ENCODE measurements around the gene DPP4. TPM values are rescaled to one million over a fixed set of nuclear protein-coding genes. Genes with fewer than 3 reads are reported as not detected.
A peak's percentile ranks its signal among the peaks of the same experiment; 100 is the strongest.
"Not testable (repeated sequence)": the region's sequence is repeated elsewhere in the genome, so short reads cannot be mapped to it uniquely, and the experiment has no call there.

DPP4 gene
- total RNA-seq, 3 donors from 2014 or later = 8.6 to 15.6 (median 15.3) TPM

- Mint-ChIP-seq H3K36me3 (ENCODE audit: insufficient read depth) (peaks cover 13% of the 10 kb centered on the region), H3K4me3 (no peak overlapping the region), H3K9me3 (no peaks in the 10 kb centered on the region), H3K4me1 (ENCODE audit: low read depth) (peaks cover 72% of the 10 kb centered on the region), H3K27me3 (ENCODE audit: low read depth) (no peaks in the 10 kb centered on the region)
- DNase-seq = no peak
- ATAC-seq = peak; percentile 43 to 50
Measured at GRCh38 chr2:162057426-162057825, 16.6 kb downstream of the DPP4 start.

- no peak for ATAC-seq
- no peak for DNase-seq
- Mint-ChIP-seq H3K4me1 (ENCODE audit: low read depth) (peaks cover 72% of the 10 kb centered on the region), H3K9me3 (no peaks in the 10 kb centered on the region), H3K36me3 (ENCODE audit: insufficient read depth) (peaks cover 16% of the 10 kb centered on the region), H3K4me3 (no peak overlapping the region), H3K27me3 (ENCODE audit: low read depth) (no peaks in the 10 kb centered on the region)
Measured at GRCh38 chr2:162056796-162057399, 17.1 kb downstream of the DPP4 start.

GRCh38 chr2:162053808-162054155 is 20.2 kb downstream of the DPP4 start:
- ATAC-seq (no peak), DNase-seq (no peak)
- H3K27me3 Mint-ChIP-seq (ENCODE audit: low read depth) = no peaks in the 10 kb centered on the region
- H3K36me3 Mint-ChIP-seq (ENCODE audit: insufficient read depth) = peaks cover 15% of the 10 kb centered on the region
- H3K4me3 Mint-ChIP-seq = no peak overlapping the region
- peaks cover 53% of the 10 kb centered on the region for H3K4me1 Mint-ChIP-seq (ENCODE audit: low read depth)
- H3K9me3 Mint-ChIP-seq = no peaks in the 10 kb centered on the region

GRCh38 chr2:162053066-162053807 is 20.8 kb downstream of the DPP4 start:
- DNase-seq = no peak
- Mint-ChIP-seq H3K27me3 (ENCODE audit: low read depth) (no peaks in the 10 kb centered on the region), H3K9me3 (no peaks in the 10 kb centered on the region), H3K4me3 (no peak overlapping the region), H3K36me3 (ENCODE audit: insufficient read depth) (peaks cover 19% of the 10 kb centered on the region), H3K4me1 (ENCODE audit: low read depth) (peaks cover 52% of the 10 kb centered on the region)
- ATAC-seq = no peak

- no peak for ATAC-seq
- H3K27me3 Mint-ChIP-seq (ENCODE audit: low read depth) = no peaks in the 10 kb centered on the region
- no peak for DNase-seq
- H3K36me3 Mint-ChIP-seq (ENCODE audit: insufficient read depth) = peaks cover 19% of the 10 kb centered on the region
- H3K9me3 Mint-ChIP-seq = no peaks in the 10 kb centered on the region
- no peak overlapping the region for H3K4me3 Mint-ChIP-seq
- H3K4me1 Mint-ChIP-seq (ENCODE audit: low read depth) = peaks cover 27% of the 10 kb centered on the region
Measured at GRCh38 chr2:162050513-162050961, 23.5 kb downstream of the DPP4 start.

- H3K9me3 Mint-ChIP-seq = not testable (repeated sequence)
Measured at GRCh38 chr2:162049089-162049488, 24.9 kb downstream of the DPP4 start.

GRCh38 chr2:162044586-162044985 is 29.4 kb downstream of the DPP4 start:
- no peaks in the 10 kb centered on the region for H3K9me3 Mint-ChIP-seq
- ATAC-seq = no peak
- H3K4me3 Mint-ChIP-seq = no peak overlapping the region
- H3K36me3 Mint-ChIP-seq (ENCODE audit: insufficient read depth) = peaks cover 31% of the 10 kb centered on the region
- peaks cover 7% of the 10 kb centered on the region for H3K4me1 Mint-ChIP-seq (ENCODE audit: low read depth)
- H3K27me3 Mint-ChIP-seq (ENCODE audit: low read depth) = no peaks in the 10 kb centered on the region
- no peak for DNase-seq

More at GRCh38 chr2:162049089-162049488, 24.9 kb downstream of the DPP4 start:
- peaks cover 19% of the 10 kb centered on the region for H3K36me3 Mint-ChIP-seq (ENCODE audit: insufficient read depth)
- H3K4me1 Mint-ChIP-seq (ENCODE audit: low read depth) = peaks cover 17% of the 10 kb centered on the region
- DNase-seq; ATAC-seq; H3K4me3 Mint-ChIP-seq; H3K27me3 Mint-ChIP-seq (ENCODE audit: low read depth): not testable (repeated sequence)

GRCh38 chr2:162043132-162043531 is 30.9 kb downstream of the DPP4 start:
- Mint-ChIP-seq H3K9me3 (no peaks in the 10 kb centered on the region), H3K4me1 (ENCODE audit: low read depth) (peaks cover 2% of the 10 kb centered on the region), H3K27me3 (ENCODE audit: low read depth) (no peaks in the 10 kb centered on the region), H3K36me3 (ENCODE audit: insufficient read depth) (peaks cover 35% of the 10 kb centered on the region), H3K4me3 (no peak overlapping the region)
- ATAC-seq (no peak), DNase-seq (no peak)

- Mint-ChIP-seq H3K4me3 (no peak overlapping the region), H3K9me3 (no peaks in the 10 kb centered on the region), H3K36me3 (ENCODE audit: insufficient read depth) (peaks cover 36% of the 10 kb centered on the region), H3K4me1 (ENCODE audit: low read depth) (peaks cover 5% of the 10 kb centered on the region), H3K27me3 (ENCODE audit: low read depth) (no peaks in the 10 kb centered on the region)
- ATAC-seq = no peak
- no peak for DNase-seq
Measured at GRCh38 chr2:162041485-162041884, 32.5 kb downstream of the DPP4 start.

GRCh38 chr2:162038725-162039124 is 35.3 kb downstream of the DPP4 start:
- H3K36me3 Mint-ChIP-seq (ENCODE audit: insufficient read depth) = peaks cover 50% of the 10 kb centered on the region
- ATAC-seq = no peak
- no peak for DNase-seq
- no peak overlapping the region for H3K4me3 Mint-ChIP-seq
- no peaks in the 10 kb centered on the region for H3K27me3 Mint-ChIP-seq (ENCODE audit: low read depth)
- no peaks in the 10 kb centered on the region for H3K9me3 Mint-ChIP-seq
- peaks cover 6% of the 10 kb centered on the region for H3K4me1 Mint-ChIP-seq (ENCODE audit: low read depth)

GRCh38 chr2:162037886-162038285 is 36.1 kb downstream of the DPP4 start:
- Mint-ChIP-seq H3K4me3 (no peak overlapping the region), H3K36me3 (ENCODE audit: insufficient read depth) (peaks cover 53% of the 10 kb centered on the region), H3K27me3 (ENCODE audit: low read depth) (no peaks in the 10 kb centered on the region), H3K4me1 (ENCODE audit: low read depth) (peaks cover 6% of the 10 kb centered on the region), H3K9me3 (no peaks in the 10 kb centered on the region)
- DNase-seq = no peak
- ATAC-seq = no peak

- H3K4me3 Mint-ChIP-seq = no peak overlapping the region
- DNase-seq (no peak), ATAC-seq (no peak)
- peaks cover 6% of the 10 kb centered on the region for H3K4me1 Mint-ChIP-seq (ENCODE audit: low read depth)
- no peaks in the 10 kb centered on the region for H3K27me3 Mint-ChIP-seq (ENCODE audit: low read depth)
- no peaks in the 10 kb centered on the region for H3K9me3 Mint-ChIP-seq
- peaks cover 50% of the 10 kb centered on the region for H3K36me3 Mint-ChIP-seq (ENCODE audit: insufficient read depth)
Measured at GRCh38 chr2:162037028-162037795, 36.8 kb downstream of the DPP4 start.

- H3K36me3 Mint-ChIP-seq (ENCODE audit: insufficient read depth) = peaks cover 46% of the 10 kb centered on the region
- no peaks in the 10 kb centered on the region for H3K27me3 Mint-ChIP-seq (ENCODE audit: low read depth)
- H3K4me1 Mint-ChIP-seq (ENCODE audit: low read depth) = peaks cover 6% of the 10 kb centered on the region
- ATAC-seq (no peak), DNase-seq (no peak)
- no peak overlapping the region for H3K4me3 Mint-ChIP-seq
- no peaks in the 10 kb centered on the region for H3K9me3 Mint-ChIP-seq
Measured at GRCh38 chr2:162035981-162036380, 38.0 kb downstream of the DPP4 start.

GRCh38 chr2:162030363-162031190 is 43.4 kb downstream of the DPP4 start:
- ATAC-seq (no peak), DNase-seq (no peak)
- Mint-ChIP-seq H3K27me3 (ENCODE audit: low read depth) (no peaks in the 10 kb centered on the region), H3K9me3 (no peaks in the 10 kb centered on the region), H3K4me1 (ENCODE audit: low read depth) (peaks cover 10% of the 10 kb centered on the region), H3K4me3 (no peak overlapping the region), H3K36me3 (ENCODE audit: insufficient read depth) (peaks cover 55% of the 10 kb centered on the region)
